Transverse colon (tissue), 4 donors: Measurements from ENCODE around the gene RFX2. TPM values are rescaled to one million over a fixed set of nuclear protein-coding genes. Genes with fewer than 3 reads are reported as not detected.

Experiments
- DNase-seq: peaks from one replicate; pipeline ENCODE4 v3.0.0-alpha.2; 2019
- H3K27ac ChIP-seq, 4 donors: fragments of 200-600 bp; sonication (generic); 2 replicates each; pipeline ENCODE4 v1.5.1; 2016 to 2018; ENCODE audit warnings: inconsistent platforms in 4 of 4
- H3K27me3 ChIP-seq: fragments of 200-600 bp; sonication (generic); 2 replicates; pipeline ENCODE4 v1.5.1; 2017; ENCODE audit warnings: inconsistent platforms
- H3K36me3 ChIP-seq, 4 donors: fragments of 200-600 bp; sonication (generic); 2 replicates each; pipeline ENCODE4 v1.5.1; 2017 to 2019; ENCODE audit warnings: inconsistent platforms in 4 of 4
- H3K4me1 ChIP-seq, 4 donors: fragments of 200-600 bp; sonication (generic); 2 replicates each; pipeline ENCODE4 v1.5.1; 2017 to 2020; ENCODE audit warnings: inconsistent platforms in 4 of 4
- H3K4me3 ChIP-seq, 4 donors: fragments of 200-600 bp; sonication (generic); 1 replicate in 1 of 4; 2 replicates in 3 of 4; pipeline versions ENCODE4 v1.5.1 to v1.6.1; 2017 to 2019; ENCODE audit warnings: inconsistent platforms in 4 of 4
- H3K9me3 ChIP-seq, 2 donors: fragments of 200-600 bp; sonication (generic); 2 replicates each; pipeline ENCODE4 v1.5.1; 2017 to 2019; ENCODE audit warnings: inconsistent platforms in 2 of 2
- CTCF ChIP-seq, 5 experiments: fragments of 200-600 bp in 3 of 5; fragments of 450-650 bp in 2 of 5; sonication (generic) in 3 of 5; IDR thresholded peaks; 1 replicate in 2 of 5; 2 replicates in 3 of 5; pipeline ENCODE4 v1.5.1; 2016 to 2017; ENCODE audit warnings: antibody characterized with exemption in 5 of 5, inconsistent platforms in 3 of 5, mild to moderate bottlenecking in 2 of 5, moderate library complexity in 1 of 5
- EP300 ChIP-seq: sonication (generic); formaldehyde crosslinking; IDR thresholded peaks from one replicate; pipeline ENCODE4 v1.6.1; 2017; ENCODE audit warnings: antibody characterized with exemption, low read depth
- POLR2A ChIP-seq: fragments of 450-650 bp; IDR thresholded peaks from one replicate; pipeline ENCODE4 v1.6.1; 2016; ENCODE audit warnings: antibody characterized with exemption, mild to moderate bottlenecking, moderate library complexity
- POLR2AphosphoS5 ChIP-seq, 3 donors: sonication (generic); formaldehyde crosslinking; IDR thresholded peaks; one replicate each; pipeline ENCODE4 v1.6.1; 2016; ENCODE audit warnings: antibody characterized with exemption in 3 of 3
- WGBS, 2 donors: methylation state at CpG; one replicate each; pipeline ENCODE4 v1.1.5; 2018; ENCODE audit warnings: low coverage in 1 of 2; 5-methylcytosine and 5-hydroxymethylcytosine counted together
- in situ Hi-C, 4 donors: fragments of 200-750 bp; cut with MboI; loops; one replicate each; pipeline versions ENCODE4 v1.15.0 to v1.15.1; 2017; ENCODE audit warnings: low sequenced_read_pairs in 3 of 4, low pct_ligation_motif_present in 1 of 4, low pct_unique_long_range_greater_than_20kb in 1 of 4
- intact Hi-C: fragments of 100-400 bp; cut with DNase I; formaldehyde crosslinking; loops from one replicate; pipeline ENCODE4 v1.15.1; 2023; ENCODE audit warnings: low total_unique reads
- total RNA-seq, 4 donors: library from RNA; depleted of rRNA; stranded (reverse); fragments of >200 nt; gene quantifications; one replicate each; pipeline ENCODE4 v1.1.0, GENCODE V29; 2016

RFX2 gene
- total RNA-seq, 4 donors from 2014 or later: 6.1 to 57.5 (median 11.8) TPM

DNA sequence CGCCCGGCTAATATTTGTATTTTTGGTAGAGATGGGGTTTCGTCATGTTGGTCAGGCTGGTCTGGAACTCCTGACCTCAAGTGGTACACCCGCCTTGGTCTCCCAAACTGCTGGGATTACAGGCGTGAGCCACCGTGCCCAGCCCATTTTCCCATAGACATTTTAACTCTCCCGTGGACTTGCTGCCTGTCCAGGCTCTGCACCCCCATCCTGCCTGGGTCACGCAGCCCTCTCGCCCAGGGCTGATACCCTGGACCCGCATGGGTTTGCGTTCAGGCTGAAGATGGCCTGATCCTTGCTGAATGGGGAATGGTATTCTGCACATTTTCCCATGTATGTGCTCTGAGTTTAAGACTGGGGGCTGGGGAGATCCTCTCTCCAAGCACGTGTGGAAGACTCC lies 86.4 kb downstream of the RFX2 start:
- Histone ChIP-seq H3K4me1 (no peaks in the 10 kb centered on the region), H3K4me3 (no peak overlapping the region), H3K9me3 (no peaks in the 10 kb centered on the region), H3K36me3 (no peaks in the 10 kb centered on the region), H3K27me3 (no peaks in the 10 kb centered on the region), H3K27ac (no peak overlapping the region)
- in situ Hi-C loops: loop anchor here in 1 of 4 donors (10.0 kb wide), 1 partner anchor 219 kb away; the partner anchor contains the start of gene NRTN
- 91% methylated on average over 12 of the region's 12 CpGs; no CpG with 5 or more reads in 1 of the 2 donors for WGBS, 2 donors
- no peak for DNase-seq
- intact Hi-C loops: no loop called here
- TF ChIP-seq EP300: no peak
- no peak for TF ChIP-seq CTCF (IDR thresholded peaks at IDR 0.05)
- no peak for TF ChIP-seq POLR2A
- TF ChIP-seq POLR2AphosphoS5 (IDR thresholded peaks at IDR 0.05): no peak

GRCh38 chr19:6023085-6023682 lies 87.1 kb downstream of the RFX2 start:
- H3K4me1 ChIP-seq: no peaks in the 10 kb centered on the region
- TF ChIP-seq POLR2AphosphoS5 (IDR thresholded peaks at IDR 0.05): no peak
- TF ChIP-seq CTCF (IDR thresholded peaks at IDR 0.05): no peak
- TF ChIP-seq EP300: no peak
- no peak for TF ChIP-seq POLR2A
- no peaks in the 10 kb centered on the region for H3K9me3 ChIP-seq
- no peaks in the 10 kb centered on the region for H3K36me3 ChIP-seq
- H3K27ac ChIP-seq: no peak overlapping the region
- intact Hi-C loops: no loop called here
- in situ Hi-C loops: loop anchor here in 1 of 4 donors (10.0 kb wide), 1 partner anchor 218 kb away; the partner anchor contains the start of gene NRTN
- DNase-seq: no peak
- H3K4me3 ChIP-seq: no peak overlapping the region
- no peaks in the 10 kb centered on the region for H3K27me3 ChIP-seq
- 83 to 97% methylated on average over 5 to 21 of the region's 21 CpGs for WGBS, 2 donors

DNA sequence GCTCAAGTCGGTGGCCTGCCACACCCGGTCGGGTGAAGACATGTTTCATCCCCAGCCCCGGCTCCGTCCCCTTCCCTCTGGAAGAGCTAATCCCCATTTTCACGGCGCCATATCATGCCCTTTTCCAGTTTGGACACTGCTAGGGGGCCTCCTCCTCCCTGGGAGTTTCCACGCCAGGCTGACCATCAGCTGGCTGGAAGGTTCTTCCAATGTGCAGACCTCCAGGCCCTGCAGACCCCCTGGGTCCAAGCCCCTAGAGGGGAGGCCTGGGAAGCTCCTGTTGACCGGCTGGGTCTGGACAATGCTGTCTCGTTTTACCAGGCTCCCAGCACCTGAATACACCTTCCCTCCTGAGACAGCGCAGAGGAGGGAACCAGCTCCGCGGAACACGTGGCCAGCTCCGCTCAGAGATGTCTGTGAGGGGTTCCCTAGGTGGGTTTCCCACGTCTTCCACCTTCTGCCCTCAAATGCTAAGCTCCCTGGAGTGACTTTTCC lies 87.7 kb downstream of the RFX2 start:
- TF ChIP-seq POLR2AphosphoS5 (IDR thresholded peaks at IDR 0.05) (no peak), CTCF (IDR thresholded peaks at IDR 0.05) (peak in 2 of 5 experiments; percentile 9 to 29)
- 75% methylated on average over 16 of the region's 16 CpGs; no CpG with 5 or more reads in 1 of the 2 donors for WGBS, 2 donors
- Histone ChIP-seq H3K36me3 (no peaks in the 10 kb centered on the region), H3K9me3 (no peaks in the 10 kb centered on the region), H3K27ac (no peak overlapping the region), H3K27me3 (no peaks in the 10 kb centered on the region), H3K4me1 (no peaks in the 10 kb centered on the region), H3K4me3 (no peak overlapping the region)
- DNase-seq: no peak
- in situ Hi-C loops: loop anchor here in 1 of 4 donors (10.0 kb wide), 1 partner anchor 218 kb away; the partner anchor contains the start of gene NRTN
- intact Hi-C loops: no loop called here

GRCh38 chr19:6021878-6022569 lies 88.3 kb downstream of the RFX2 start:
- Histone ChIP-seq H3K27me3 (no peaks in the 10 kb centered on the region), H3K9me3 (no peaks in the 10 kb centered on the region), H3K27ac (no peak overlapping the region), H3K4me3 (no peak overlapping the region), H3K36me3 (no peaks in the 10 kb centered on the region), H3K4me1 (no peaks in the 10 kb centered on the region)
- WGBS, 2 donors: 58 to 91% methylated on average over 12 to 29 of the region's 29 CpGs
- intact Hi-C loops (no loop called here), in situ Hi-C loops (loop anchor here in 1 of 4 donors (10.0 kb wide), 1 partner anchor 217 kb away; the partner anchor contains the start of gene NRTN)
- TF ChIP-seq POLR2A (no peak), CTCF (IDR thresholded peaks at IDR 0.05) (peak; percentile 59 to 84 (median 70))
- DNase-seq: peak; percentile 81
